ENCODE data around the gene KLHL15.

The KLHL15 gene

DNA sequence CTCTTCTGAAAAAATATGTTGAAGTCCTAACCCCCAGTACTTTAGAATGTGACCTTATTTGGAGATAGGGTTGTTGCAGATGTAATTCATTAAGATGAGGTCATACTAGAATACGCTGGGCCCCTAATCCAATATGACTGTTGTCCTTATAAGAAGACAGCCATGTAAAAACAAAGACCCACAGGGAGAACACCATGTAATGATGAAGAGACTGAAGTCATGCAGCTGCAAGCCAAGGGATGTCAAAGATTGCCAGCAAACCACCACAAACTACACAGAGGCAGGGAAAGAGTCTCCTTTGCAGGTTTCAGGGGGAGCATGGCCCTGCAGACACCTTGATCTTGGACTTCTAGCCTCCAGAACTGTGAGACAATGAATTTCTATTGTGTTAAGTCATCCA is 81.8 kb downstream of the KLHL15 start:
- DNase-seq, result no peak

DNA sequence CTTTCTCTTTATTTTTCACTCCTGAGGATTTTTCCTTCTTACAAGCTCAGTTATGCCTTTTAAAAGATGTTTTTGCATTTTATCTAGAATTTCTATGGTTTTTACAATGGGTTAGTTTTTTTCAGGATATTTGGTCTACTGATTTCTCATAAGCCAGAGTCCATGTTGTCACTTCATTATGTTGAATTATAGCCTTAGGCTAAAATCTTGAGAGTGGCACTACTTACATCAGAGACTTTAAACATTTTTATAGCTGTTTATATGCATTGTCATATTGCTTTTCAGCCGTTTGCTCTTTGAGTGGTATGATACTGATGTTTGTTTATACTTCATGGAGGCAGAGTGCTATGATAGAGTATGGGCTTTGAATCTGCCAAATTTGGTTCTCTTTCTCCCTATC is 82.8 kb downstream of the KLHL15 start:
- no peak for DNase-seq

DNA sequence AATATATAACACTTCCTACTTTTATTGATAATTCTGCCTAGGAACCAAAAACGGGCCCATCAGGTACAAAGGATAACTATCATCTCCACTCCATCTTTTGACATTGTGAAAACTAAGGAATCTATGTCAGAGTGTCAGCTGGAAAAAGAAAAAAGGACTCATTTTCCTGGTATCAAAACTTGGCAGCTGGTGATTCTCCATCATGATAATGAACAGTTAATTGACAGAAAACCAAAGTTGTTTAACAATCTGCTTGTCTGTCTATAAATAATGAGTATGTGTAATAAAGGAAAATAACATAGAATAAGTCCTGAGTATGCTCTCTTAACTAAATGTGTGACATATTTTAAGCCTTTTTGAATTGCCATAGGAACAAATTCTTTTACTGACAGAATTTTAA is 87.8 kb downstream of the KLHL15 start:
- no peak for DNase-seq

DNA sequence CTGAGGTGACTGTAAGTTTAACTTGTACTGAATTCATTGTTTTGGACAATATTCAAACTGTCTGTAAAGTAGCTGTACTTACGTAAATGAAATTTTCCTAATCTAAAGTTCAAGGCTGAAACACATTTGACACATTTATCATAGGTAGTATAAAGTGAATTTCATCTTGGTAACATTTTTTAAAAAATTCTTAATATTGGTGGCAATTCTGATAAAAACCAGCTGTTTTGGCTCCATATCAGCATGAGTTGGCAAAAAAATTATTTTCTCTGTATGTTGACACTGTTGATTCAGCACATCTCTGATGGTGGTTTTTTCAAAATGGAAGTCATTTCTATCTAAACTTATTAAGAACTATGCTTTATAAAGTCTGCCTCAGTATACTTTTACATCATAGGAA is 88.3 kb downstream of the KLHL15 start:
- no peak for DNase-seq

DNA sequence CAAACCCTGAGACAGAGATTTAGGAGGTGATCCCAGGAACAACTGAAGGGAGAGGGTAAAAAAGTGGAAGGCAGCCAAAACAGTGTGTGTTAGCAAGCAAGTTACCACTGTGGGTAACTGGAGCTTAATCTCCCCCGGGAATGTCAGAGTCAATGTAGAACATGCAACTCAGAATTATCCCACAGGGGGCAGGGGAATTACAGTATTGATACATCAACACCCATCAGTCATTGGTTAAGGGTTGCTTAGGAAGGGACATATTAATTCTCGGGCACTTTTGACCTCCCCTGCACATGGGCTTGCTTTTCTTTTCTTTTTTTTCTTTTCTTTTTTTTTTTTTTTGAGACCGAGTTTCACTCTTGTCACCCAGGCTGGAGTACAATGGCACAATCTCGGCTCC is 89.9 kb downstream of the KLHL15 start:
- no peak for DNase-seq

DNA sequence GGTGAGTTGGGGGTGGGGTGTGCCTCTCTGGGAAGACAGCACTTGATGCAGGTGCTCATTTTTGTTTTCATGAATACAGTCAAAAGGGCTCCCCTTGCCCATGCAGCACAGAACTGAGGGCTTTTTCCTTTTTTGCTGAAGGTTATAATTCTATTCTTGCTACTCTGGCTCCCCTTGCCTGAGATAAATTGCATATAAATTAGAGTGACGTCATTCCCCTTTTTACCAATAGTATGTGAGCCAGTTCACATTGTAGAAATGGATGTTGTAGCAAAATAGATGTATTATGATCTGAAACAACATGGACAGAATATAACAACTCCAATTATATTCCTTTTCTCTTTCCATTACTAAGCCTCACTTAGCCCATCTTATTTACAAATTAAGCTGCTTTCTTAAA is 90.8 kb downstream of the KLHL15 start:
- DNase-seq, result no peak

DNA sequence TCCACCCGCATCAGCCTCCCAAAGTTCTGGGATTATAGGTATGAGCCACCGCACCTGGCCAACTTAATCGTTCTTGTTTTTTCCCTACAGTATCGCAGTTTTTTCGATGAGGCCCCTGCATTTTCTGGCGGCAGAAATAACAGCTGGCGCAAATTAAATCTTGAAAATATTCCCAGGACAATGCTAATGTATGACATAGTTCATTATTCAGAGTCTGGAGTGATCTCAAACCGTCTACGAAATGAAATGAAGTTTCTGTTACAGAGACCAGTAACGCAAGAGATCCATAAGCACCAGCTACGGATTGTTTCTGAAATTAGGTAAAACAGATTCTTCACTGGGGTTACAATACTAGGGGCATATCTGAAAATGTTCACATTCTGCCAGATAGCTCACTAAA is 91.9 kb downstream of the KLHL15 start:
- no peak for DNase-seq

Measured in OCI-M1 (cell line).